ENCODE measurements around the gene HYAL2.

The HYAL2 gene

GRCh38 chr3:50350213-50350526, 27.6 kb upstream of the HYAL2 start:
- DNase-seq = no peak

- peak; percentile 74 for DNase-seq
Measured at GRCh38 chr3:50347187-50347813, 24.8 kb upstream of the HYAL2 start.

- DNase-seq = peak; percentile 79
Measured at GRCh38 chr3:50345586-50346234, 23.2 kb upstream of the HYAL2 start, which contains the start of gene ZMYND10. ZMYND10 (minus strand) TSS chr3:50345732; CDS start chr3:50345579, 153 bp downstream.

GRCh38 chr3:50345008-50345407, 22.5 kb upstream of the HYAL2 start:
- no peak for DNase-seq

- DNase-seq = no peak
Measured at GRCh38 chr3:50342813-50343633, 20.5 kb upstream of the HYAL2 start.

- DNase-seq = no peak
Measured at GRCh38 chr3:50341996-50342650, 19.6 kb upstream of the HYAL2 start.

- no peak for DNase-seq
Measured at GRCh38 chr3:50341537-50341936, 19.0 kb upstream of the HYAL2 start.

GRCh38 chr3:50340448-50341329, 18.1 kb upstream of the HYAL2 start, which contains the start of gene RASSF1:
RASSF1 (minus strand) TSS chr3:50340836; CDS start chr3:50340805, 31 bp downstream.
- DNase-seq = peak; percentile 60

- DNase-seq = no peak
Measured at GRCh38 chr3:50340147-50340447, 17.6 kb upstream of the HYAL2 start.

GRCh38 chr3:50339485-50340146, 17.1 kb upstream of the HYAL2 start:
- DNase-seq = no peak

GRCh38 chr3:50338965-50339364, 16.4 kb upstream of the HYAL2 start:
- DNase-seq = no peak

- DNase-seq = peak; percentile 97
Measured at GRCh38 chr3:50337175-50337861, 14.8 kb upstream of the HYAL2 start.

GRCh38 chr3:50336452-50337174, 14.1 kb upstream of the HYAL2 start:
- no peak for DNase-seq

GRCh38 chr3:50334339-50335075, 12.0 kb upstream of the HYAL2 start:
- no peak for DNase-seq

- no peak for DNase-seq
Measured at GRCh38 chr3:50333744-50334328, 11.3 kb upstream of the HYAL2 start.

GRCh38 chr3:50331364-50331907, 8.9 kb upstream of the HYAL2 start:
- DNase-seq = no peak

- no peak for DNase-seq
Measured at GRCh38 chr3:50330330-50330729, 7.8 kb upstream of the HYAL2 start.

GRCh38 chr3:50327943-50328691, 5.6 kb upstream of the HYAL2 start, which contains the start of gene TUSC2:
TUSC2 (minus strand) TSS chr3:50328223; CDS start chr3:50328099, 124 bp downstream.
- DNase-seq = peak; percentile 95

Data from stimulated activated CD4-positive, alpha-beta T cell treated with anti-CD3 and anti-CD28 coated beads, Interleukin-1b, Interleukin-23, amount 100 ng/mL, for 48 hours (primary cell).